HepG2 (cell line): ENCODE measurements around the gene PSMB3. TPM values are rescaled to one million over a fixed set of nuclear protein-coding genes. Genes with fewer than 3 reads are reported as not detected.

Source experiments
- CCAR2 ChIP-seq: fragments of 200-400 bp; formaldehyde crosslinking; optimal IDR thresholded peaks from 2 replicates; pipeline ENCODE3; 2018; ENCODE audit warnings: low read depth, mild to moderate bottlenecking, low read length, moderate library complexity
- CREB1 ChIP-seq, 2 experiments: fragments of 450-650 bp in 1 of 2; IDR thresholded peaks; 2 replicates each; pipeline ENCODE4 v1.6.1; 2016 to 2017; ENCODE audit warnings: control low read depth in 1 of 2, mild to moderate bottlenecking in 1 of 2, missing compliant biosample characterization in 1 of 2, missing genetic modification characterization in 1 of 2
- EZH2 ChIP-seq: conservative IDR thresholded peaks from 2 replicates; pipeline ENCODE4 v1.6.1; 2012; ENCODE audit warnings: mild to moderate bottlenecking, low read depth, low read length, moderate library complexity
- HNRNPK ChIP-seq: fragments of 200-400 bp; formaldehyde crosslinking; IDR thresholded peaks from 2 replicates; pipeline ENCODE4 v1.6.1; 2018; ENCODE audit warnings: low read length, low read depth, moderate library complexity, mild to moderate bottlenecking; ENCODE audit not compliant: poor library complexity, severe bottlenecking
- MNT ChIP-seq: fragments of 450-650 bp; IDR thresholded peaks from 2 replicates; pipeline ENCODE4 v1.6.1; 2016
- NR2C2 ChIP-seq: sonication (generic); formaldehyde crosslinking; IDR thresholded peaks from 2 replicates; pipeline ENCODE4 v1.4.0; 2020; ENCODE audit warnings: missing genetic modification reagents, mild to moderate bottlenecking, moderate library complexity, borderline replicate concordance
- POLR2A ChIP-seq, 2 experiments: IDR thresholded peaks; 2 replicates each; pipeline ENCODE4 v1.6.1; 2011; ENCODE audit warnings: low read depth in 2 of 2, low read length in 2 of 2, mild to moderate bottlenecking in 1 of 2, moderate library complexity in 1 of 2; ENCODE audit not compliant: insufficient read depth in 1 of 2
- PREB ChIP-seq: sonication (generic); formaldehyde crosslinking; IDR thresholded peaks from 2 replicates; pipeline ENCODE4 v1.4.0; 2020; ENCODE audit warnings: missing genetic modification reagents
- RELA ChIP-seq: sonication (generic); formaldehyde crosslinking; IDR thresholded peaks from 2 replicates; pipeline ENCODE4 v1.4.0; 2020; ENCODE audit warnings: missing genetic modification reagents
- SMAD3 ChIP-seq: sonication (generic); formaldehyde crosslinking; IDR thresholded peaks from 2 replicates; pipeline ENCODE4 v1.4.0; 2020; ENCODE audit warnings: missing genetic modification reagents
- SOX5 ChIP-seq: IDR thresholded peaks from 2 replicates; pipeline ENCODE4 v1.6.1; 2016; ENCODE audit warnings: borderline replicate concordance
- THYN1 ChIP-seq: sonication (generic); formaldehyde crosslinking; IDR thresholded peaks from 2 replicates; pipeline ENCODE4 v1.8.1; 2023; ENCODE audit warnings: low read depth, mild to moderate bottlenecking, moderate library complexity, missing genetic modification reagents, borderline replicate concordance
- ZNF326 ChIP-seq: sonication (generic); formaldehyde crosslinking; IDR thresholded peaks from 2 replicates; pipeline ENCODE4 v1.4.0; 2020; ENCODE audit warnings: missing genetic modification reagents, borderline replicate concordance
- ZNF543 ChIP-seq: sonication (generic); formaldehyde crosslinking; IDR thresholded peaks from 2 replicates; pipeline ENCODE4 v1.4.0; 2020; ENCODE audit warnings: mild to moderate bottlenecking, missing genetic modification reagents
- ZNF768 ChIP-seq: sonication (generic); formaldehyde crosslinking; IDR thresholded peaks from 2 replicates; pipeline ENCODE4 v1.4.0; 2020; ENCODE audit warnings: missing genetic modification reagents
- polyA plus RNA-seq, 8 experiments: library from polyadenylated mRNA; depleted of rRNA in 3 of 8; stranded (reverse) in 7 of 8; unstranded in 1 of 8; fragments of >200 nt; fragmentation: Illumina TruSeq in 4 of 8; extraction: Trizol in 4 of 8; gene quantifications; 2 replicates each; pipeline versions ENCODE4 v1.2.1 to v1.2.3, GENCODE V29; 2011 to 2016; ENCODE audit warnings: low read depth in 4 of 8, missing spikeins in 1 of 8, mixed read lengths in 1 of 8; ENCODE audit not compliant: insufficient read depth in 1 of 8
- total RNA-seq, 5 experiments: library from RNA; depleted of rRNA; stranded (reverse); fragments of >200 nt; fragmentation: Illumina TruSeq; extraction: Trizol; gene quantifications; 2 replicates each; pipeline ENCODE4 v1.2.3, GENCODE V29; 2016; ENCODE audit warnings: low read depth in 1 of 5
- TF ChIP-seq, protein P1 (sequence below): sonication (generic); formaldehyde crosslinking; IDR thresholded peaks from 2 replicates; pipeline ENCODE4 v1.9.0; 2021; ENCODE audit warnings: missing genetic modification reagents, borderline replicate concordance
- TF ChIP-seq, protein P2 (sequence below): sonication (generic); formaldehyde crosslinking; IDR thresholded peaks from 2 replicates; pipeline ENCODE4 v1.8.1; 2023; ENCODE audit warnings: mild to moderate bottlenecking, inconsistent platforms, moderate library complexity, missing genetic modification reagents, borderline replicate concordance
- TF ChIP-seq, protein P3 (sequence below): sonication (generic); formaldehyde crosslinking; IDR thresholded peaks from 2 replicates; pipeline ENCODE4 v1.4.0; 2020; ENCODE audit warnings: missing genetic modification reagents

Gene PSMB3
- total and polyA plus RNA-seq, 2 of the 13 experiments (the other 11 are each of a cell fraction or from before 2014, with no cell fraction given): 366 to 517 TPM

GRCh38 chr17:38799501-38800236, 47.1 kb downstream of the PSMB3 start, which contains the start of gene PIP4K2B (continued):
- TF ChIP-seq MNT (peak; percentile 68), ZNF768 (CRISPR knock-in tag) (no peak), HNRNPK (peak; percentile 43), CREB1 (IDR thresholded peaks at IDR 0.05) (peak; percentile 72), CREB1 (CRISPR knock-in tag; IDR thresholded peaks at IDR 0.05) (peak; percentile 82), NR2C2 (CRISPR knock-in tag) (peak; percentile 86), CCAR2 (peak; percentile 56), PREB (CRISPR knock-in tag) (no peak), ZNF543 (CRISPR knock-in tag) (no peak), ZNF326 (CRISPR knock-in tag) (no peak), THYN1 (CRISPR knock-in tag) (no peak), RELA (CRISPR knock-in tag) (0 out of 2 replicates have a peak, but pooled peaks have one; percentile 48), SMAD3 (CRISPR knock-in tag) (peak; percentile 73), SOX5 (CRISPR knock-in tag) (peak; percentile 64), EZH2 (no peak), POLR2A (IDR thresholded peaks at IDR 0.05; ENCODE audit: insufficient read depth in 1 of 2, low read depth in 2 of 2, low read length in 2 of 2) (peak in 1 of 2 experiments; percentile 79; a peak in 3 of 4 replicates)
- TF ChIP-seq, protein P1, sequence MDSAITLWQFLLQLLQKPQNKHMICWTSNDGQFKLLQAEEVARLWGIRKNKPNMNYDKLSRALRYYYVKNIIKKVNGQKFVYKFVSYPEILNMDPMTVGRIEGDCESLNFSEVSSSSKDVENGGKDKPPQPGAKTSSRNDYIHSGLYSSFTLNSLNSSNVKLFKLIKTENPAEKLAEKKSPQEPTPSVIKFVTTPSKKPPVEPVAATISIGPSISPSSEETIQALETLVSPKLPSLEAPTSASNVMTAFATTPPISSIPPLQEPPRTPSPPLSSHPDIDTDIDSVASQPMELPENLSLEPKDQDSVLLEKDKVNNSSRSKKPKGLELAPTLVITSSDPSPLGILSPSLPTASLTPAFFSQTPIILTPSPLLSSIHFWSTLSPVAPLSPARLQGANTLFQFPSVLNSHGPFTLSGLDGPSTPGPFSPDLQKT (CRISPR knock-in tag): no peak
- TF ChIP-seq, protein P2, sequence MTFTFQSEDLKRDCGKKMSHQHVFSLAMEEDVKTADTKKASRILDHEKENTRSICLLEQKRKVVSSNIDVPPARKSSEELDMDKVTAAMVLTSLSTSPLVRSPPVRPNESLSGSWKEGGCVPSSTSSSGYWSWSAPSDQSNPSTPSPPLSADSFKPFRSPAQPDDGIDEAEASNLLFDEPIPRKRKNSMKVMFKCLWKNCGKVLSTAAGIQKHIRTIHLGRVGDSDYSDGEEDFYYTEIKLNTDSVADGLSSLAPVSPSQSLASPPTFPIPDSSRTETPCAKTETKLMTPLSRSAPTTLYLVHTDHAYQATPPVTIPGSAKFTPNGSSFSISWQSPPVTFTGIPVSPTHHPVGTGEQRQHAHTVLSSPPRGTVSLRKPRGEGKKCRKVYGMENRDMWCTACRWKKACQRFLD: no peak
- TF ChIP-seq, protein P3, sequence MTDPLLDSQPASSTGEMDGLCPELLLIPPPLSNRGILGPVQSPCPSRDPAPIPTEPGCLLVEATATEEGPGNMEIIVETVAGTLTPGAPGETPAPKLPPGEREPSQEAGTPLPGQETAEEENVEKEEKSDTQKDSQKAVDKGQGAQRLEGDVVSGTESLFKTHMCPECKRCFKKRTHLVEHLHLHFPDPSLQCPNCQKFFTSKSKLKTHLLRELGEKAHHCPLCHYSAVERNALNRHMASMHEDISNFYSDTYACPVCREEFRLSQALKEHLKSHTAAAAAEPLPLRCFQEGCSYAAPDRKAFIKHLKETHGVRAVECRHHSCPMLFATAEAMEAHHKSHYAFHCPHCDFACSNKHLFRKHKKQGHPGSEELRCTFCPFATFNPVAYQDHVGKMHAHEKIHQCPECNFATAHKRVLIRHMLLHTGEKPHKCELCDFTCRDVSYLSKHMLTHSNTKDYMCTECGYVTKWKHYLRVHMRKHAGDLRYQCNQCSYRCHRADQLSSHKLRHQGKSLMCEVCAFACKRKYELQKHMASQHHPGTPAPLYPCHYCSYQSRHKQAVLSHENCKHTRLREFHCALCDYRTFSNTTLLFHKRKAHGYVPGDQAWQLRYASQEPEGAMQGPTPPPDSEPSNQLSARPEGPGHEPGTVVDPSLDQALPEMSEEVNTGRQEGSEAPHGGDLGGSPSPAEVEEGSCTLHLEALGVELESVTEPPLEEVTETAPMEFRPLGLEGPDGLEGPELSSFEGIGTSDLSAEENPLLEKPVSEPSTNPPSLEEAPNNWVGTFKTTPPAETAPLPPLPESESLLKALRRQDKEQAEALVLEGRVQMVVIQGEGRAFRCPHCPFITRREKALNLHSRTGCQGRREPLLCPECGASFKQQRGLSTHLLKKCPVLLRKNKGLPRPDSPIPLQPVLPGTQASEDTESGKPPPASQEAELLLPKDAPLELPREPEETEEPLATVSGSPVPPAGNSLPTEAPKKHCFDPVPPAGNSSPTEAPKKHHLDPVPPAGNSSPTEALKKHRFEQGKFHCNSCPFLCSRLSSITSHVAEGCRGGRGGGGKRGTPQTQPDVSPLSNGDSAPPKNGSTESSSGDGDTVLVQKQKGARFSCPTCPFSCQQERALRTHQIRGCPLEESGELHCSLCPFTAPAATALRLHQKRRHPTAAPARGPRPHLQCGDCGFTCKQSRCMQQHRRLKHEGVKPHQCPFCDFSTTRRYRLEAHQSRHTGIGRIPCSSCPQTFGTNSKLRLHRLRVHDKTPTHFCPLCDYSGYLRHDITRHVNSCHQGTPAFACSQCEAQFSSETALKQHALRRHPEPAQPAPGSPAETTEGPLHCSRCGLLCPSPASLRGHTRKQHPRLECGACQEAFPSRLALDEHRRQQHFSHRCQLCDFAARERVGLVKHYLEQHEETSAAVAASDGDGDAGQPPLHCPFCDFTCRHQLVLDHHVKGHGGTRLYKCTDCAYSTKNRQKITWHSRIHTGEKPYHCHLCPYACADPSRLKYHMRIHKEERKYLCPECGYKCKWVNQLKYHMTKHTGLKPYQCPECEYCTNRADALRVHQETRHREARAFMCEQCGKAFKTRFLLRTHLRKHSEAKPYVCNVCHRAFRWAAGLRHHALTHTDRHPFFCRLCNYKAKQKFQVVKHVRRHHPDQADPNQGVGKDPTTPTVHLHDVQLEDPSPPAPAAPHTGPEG (CRISPR knock-in tag): peak; percentile 44; the same call in 1 of the 2 replicates
